ENCODE measurements around the gene ARMC9. TPM values are rescaled to one million over a fixed set of nuclear protein-coding genes. Genes with fewer than 3 reads are reported as not detected.

The ARMC9 gene
- total and polyA plus RNA-seq, 2 of the 13 experiments (the other 11 are each of a cell fraction or from before 2014, with no cell fraction given): 9.1 to 12.8 TPM

DNA sequence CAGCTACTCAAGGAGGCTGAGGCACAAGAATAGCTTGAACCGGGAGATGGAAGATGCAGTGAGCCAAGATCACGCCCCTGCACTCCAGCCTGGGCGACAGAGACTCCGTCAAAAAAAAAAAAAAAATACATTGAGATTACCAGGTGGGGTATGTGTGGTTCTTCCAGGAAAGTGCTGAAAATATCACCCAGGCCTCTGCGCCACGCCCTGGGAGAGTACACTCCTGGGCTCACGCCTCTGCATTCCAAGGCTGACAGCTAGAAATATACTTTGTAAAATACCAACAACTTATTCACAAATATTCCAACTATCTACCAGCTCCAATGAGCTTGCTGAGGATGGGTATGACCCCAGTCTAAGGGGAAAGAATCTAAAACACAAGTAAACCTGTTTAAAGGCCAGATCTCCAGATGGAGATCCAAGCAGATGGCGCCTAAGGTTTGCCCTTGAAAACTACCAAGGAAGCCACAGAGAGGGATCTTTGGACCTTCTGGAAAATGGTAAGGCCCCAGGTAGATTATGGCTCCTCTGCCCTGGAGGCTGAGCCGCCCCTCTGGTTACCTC lies 175.4 kb downstream of the ARMC9 start:
- 74% methylated on average over 9 of the region's 9 CpGs for WGBS (ENCODE audit: low lambda C conversion rate)
- H3K4me3 ChIP-seq (replicated peaks in 1 of 3; ENCODE audit: insufficient read depth in 1 of 3, low read depth in 2 of 3, low read length in 3 of 3): no peak overlapping the region
- H3K4me1 ChIP-seq (ENCODE audit: insufficient read depth, low read length): peaks cover 12% of the 10 kb centered on the region
- intact Hi-C loops (cut with micrococcal nuclease; ENCODE audit: unreplicated experiment) (no loop called here), in situ Hi-C loops (cut with HindIII; ENCODE audit: extremely low pct_ligation_motif_present, low pct_unique_long_range_greater_than_20kb) (no loop called here)
- no peaks in the 10 kb centered on the region for H3K36me3 ChIP-seq (replicated peaks in 1 of 2; ENCODE audit: control insufficient read depth in 1 of 2, insufficient read depth in 2 of 2, low read length in 2 of 2)
- FAIRE-seq (no peak), DNase-seq (ENCODE audit: low spot score) (no peak), ATAC-seq (no peak)
- H3K27ac ChIP-seq (ENCODE audit: extremely low read length, insufficient read depth, low read length): no peak overlapping the region
- ChIA-PET POLR2A (no interaction called here), CTCF (ENCODE audit: low intra/inter-chr PET ratio, low total read pairs) (no interaction called here)
- H3K4me2 ChIP-seq (ENCODE audit: low read depth, low read length): no peak overlapping the region
- H3K79me2 ChIP-seq (ENCODE audit: insufficient read depth, low read length): no peaks in the 10 kb centered on the region
- H2AFZ ChIP-seq (ENCODE audit: low read length): no peak overlapping the region
- H3K27me3 ChIP-seq (ENCODE audit: control insufficient read depth in 1 of 2, insufficient read depth in 2 of 2, low read length in 2 of 2): no peaks in the 10 kb centered on the region
- TF ChIP-seq ZFP41 (CRISPR knock-in tag; IDR thresholded peaks at IDR 0.05; ENCODE audit: borderline replicate concordance) (no peak), CREB1 (IDR thresholded peaks at IDR 0.05) (no peak), CREB1 (CRISPR knock-in tag; IDR thresholded peaks at IDR 0.05) (no peak), HBP1 (CRISPR knock-in tag; IDR thresholded peaks at IDR 0.05; ENCODE audit: low read depth) (no peak), PAX8 (CRISPR knock-in tag; IDR thresholded peaks at IDR 0.05; ENCODE audit: borderline replicate concordance) (no peak), HDAC1 (CRISPR knock-in tag; IDR thresholded peaks at IDR 0.05) (no peak), ATRX (CRISPR knock-in tag; IDR thresholded peaks at IDR 0.05; ENCODE audit: borderline replicate concordance) (no peak), TOE1 (CRISPR knock-in tag; IDR thresholded peaks at IDR 0.05) (no peak), YEATS4 (CRISPR knock-in tag; IDR thresholded peaks at IDR 0.05; ENCODE audit: borderline replicate concordance) (no peak), ZNF503 (CRISPR knock-in tag; IDR thresholded peaks at IDR 0.05) (no peak), NRL (CRISPR knock-in tag; IDR thresholded peaks at IDR 0.05; ENCODE audit: borderline replicate concordance) (no peak), ZNF660 (CRISPR knock-in tag; IDR thresholded peaks at IDR 0.05; ENCODE audit: borderline replicate concordance, low read depth) (no peak), ZFYVE20 (CRISPR knock-in tag; IDR thresholded peaks at IDR 0.05; ENCODE audit: borderline replicate concordance, low read depth) (no peak), SALL1 (CRISPR knock-in tag; IDR thresholded peaks at IDR 0.05) (no peak), MIER3 (CRISPR knock-in tag; IDR thresholded peaks at IDR 0.05; ENCODE audit: borderline replicate concordance) (no peak), ZNF234 (CRISPR knock-in tag; conservative IDR thresholded peaks at IDR 0.05) (no peak), ZNF383 (CRISPR knock-in tag; IDR thresholded peaks at IDR 0.05; ENCODE audit: borderline replicate concordance) (no peak)
- TF ChIP-seq, protein P1, sequence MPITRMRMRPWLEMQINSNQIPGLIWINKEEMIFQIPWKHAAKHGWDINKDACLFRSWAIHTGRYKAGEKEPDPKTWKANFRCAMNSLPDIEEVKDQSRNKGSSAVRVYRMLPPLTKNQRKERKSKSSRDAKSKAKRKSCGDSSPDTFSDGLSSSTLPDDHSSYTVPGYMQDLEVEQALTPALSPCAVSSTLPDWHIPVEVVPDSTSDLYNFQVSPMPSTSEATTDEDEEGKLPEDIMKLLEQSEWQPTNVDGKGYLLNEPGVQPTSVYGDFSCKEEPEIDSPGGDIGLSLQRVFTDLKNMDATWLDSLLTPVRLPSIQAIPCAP (CRISPR knock-in tag; IDR thresholded peaks at IDR 0.05; ENCODE audit: low read depth): no peak
- TF ChIP-seq, protein P2, sequence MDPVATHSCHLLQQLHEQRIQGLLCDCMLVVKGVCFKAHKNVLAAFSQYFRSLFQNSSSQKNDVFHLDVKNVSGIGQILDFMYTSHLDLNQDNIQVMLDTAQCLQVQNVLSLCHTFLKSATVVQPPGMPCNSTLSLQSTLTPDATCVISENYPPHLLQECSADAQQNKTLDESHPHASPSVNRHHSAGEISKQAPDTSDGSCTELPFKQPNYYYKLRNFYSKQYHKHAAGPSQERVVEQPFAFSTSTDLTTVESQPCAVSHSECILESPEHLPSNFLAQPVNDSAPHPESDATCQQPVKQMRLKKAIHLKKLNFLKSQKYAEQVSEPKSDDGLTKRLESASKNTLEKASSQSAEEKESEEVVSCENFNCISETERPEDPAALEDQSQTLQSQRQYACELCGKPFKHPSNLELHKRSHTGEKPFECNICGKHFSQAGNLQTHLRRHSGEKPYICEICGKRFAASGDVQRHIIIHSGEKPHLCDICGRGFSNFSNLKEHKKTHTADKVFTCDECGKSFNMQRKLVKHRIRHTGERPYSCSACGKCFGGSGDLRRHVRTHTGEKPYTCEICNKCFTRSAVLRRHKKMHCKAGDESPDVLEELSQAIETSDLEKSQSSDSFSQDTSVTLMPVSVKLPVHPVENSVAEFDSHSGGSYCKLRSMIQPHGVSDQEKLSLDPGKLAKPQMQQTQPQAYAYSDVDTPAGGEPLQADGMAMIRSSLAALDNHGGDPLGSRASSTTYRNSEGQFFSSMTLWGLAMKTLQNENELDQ (CRISPR knock-in tag; IDR thresholded peaks at IDR 0.05; ENCODE audit: borderline replicate concordance): no peak
- no peaks in the 10 kb centered on the region for H3K9me3 ChIP-seq (ENCODE audit: low read length)
- no TSS peak for BruUV-seq (replicated peaks)
- no peaks in the 10 kb centered on the region for H4K20me1 ChIP-seq (ENCODE audit: insufficient read depth, low read length)
- H3K9ac ChIP-seq (ENCODE audit: insufficient read depth, low read depth, low read length): no peak overlapping the region

All from HepG2 (cell line).